H1 (cell line): Measurements from ENCODE around the gene GPX7. TPM values are rescaled to one million over a fixed set of nuclear protein-coding genes. Genes with fewer than 3 reads are reported as not detected.

Source experiments
- CTCF ChIA-PET: fragments of 300-600 bp; sonication (Branson Sonifier 250); formaldehyde crosslinking; loops from one replicate; lab custom pipeline; 2021; ENCODE audit not compliant: partially characterized antibody; lab: Charles Lee
- POLR2A ChIA-PET: fragments of 300-600 bp; sonication (Branson Sonifier 250); formaldehyde crosslinking; loops from one replicate; lab custom pipeline; 2021; ENCODE audit warnings: inconsistent platforms; ENCODE audit not compliant: partially characterized antibody; lab: Charles Lee
- DNase-seq, 2 experiments: peaks; one replicate each; pipeline versions ENCODE4 v3.0.0 to v3.0.0-alpha.2; 2010 to 2022; ENCODE audit warnings: low spot score in 2 of 2, low read depth in 1 of 2, mixed read lengths in 1 of 2
- FAIRE-seq: peaks from 2 replicates; lab custom pipeline; 2011; peaks lifted over from hg19 to GRCh38; lab: Jason Lieb, UNC
- H2AFZ ChIP-seq: 2 replicates; pipeline ENCODE4 v1.8.1; 2012; ENCODE audit warnings: low read length, inconsistent platforms
- H2AK5ac ChIP-seq: 2 replicates; pipeline ENCODE4 v1.6.1; 2013; ENCODE audit warnings: low read depth, low read length
- H2BK120ac ChIP-seq: replicated peaks from 2 replicates; pipeline ENCODE3; 2013; ENCODE audit warnings: low read depth, low read length, inconsistent platforms
- H2BK12ac ChIP-seq: 2 replicates; pipeline ENCODE4 v1.6.1; 2013; ENCODE audit warnings: low read depth, low read length
- H2BK15ac ChIP-seq: 2 replicates; pipeline ENCODE4 v1.6.1; 2013; ENCODE audit warnings: low read length
- H2BK20ac ChIP-seq: 2 replicates; pipeline ENCODE4 v1.6.1; 2013; ENCODE audit warnings: low read length
- H2BK5ac ChIP-seq: 2 replicates; pipeline ENCODE4 v1.6.1; 2013; ENCODE audit warnings: low read depth, low read length
- H3K14ac ChIP-seq: 2 replicates; pipeline ENCODE4 v1.6.1; 2013; ENCODE audit warnings: inconsistent platforms; ENCODE audit not compliant: insufficient read length
- H3K18ac ChIP-seq: 2 replicates; pipeline ENCODE4 v1.6.1; 2013; ENCODE audit warnings: low read length; ENCODE audit errors: extremely low read depth
- H3K23ac ChIP-seq: 2 replicates; pipeline ENCODE4 v1.6.1; 2013; ENCODE audit warnings: inconsistent platforms; ENCODE audit not compliant: insufficient read length
- H3K23me2 ChIP-seq: 2 replicates; pipeline ENCODE4 v1.6.1; 2013; ENCODE audit warnings: low read depth, low read length
- H3K27ac ChIP-seq: 2 replicates; pipeline ENCODE4 v1.6.1; 2011; ENCODE audit warnings: low read depth, low read length, inconsistent platforms
- H3K27me3 ChIP-seq, 4 experiments: replicated peaks in 1 of 4; 1 replicate in 1 of 4; 2 replicates in 3 of 4; pipeline versions ENCODE4 v1.6.1 to v1.8.1; 2011 to 2013; ENCODE audit warnings: low read length in 3 of 4, mild to moderate bottlenecking in 3 of 4, inconsistent platforms in 2 of 4, mixed read lengths in 2 of 4, moderate library complexity in 1 of 4; ENCODE audit not compliant: control insufficient read depth in 3 of 4, insufficient read depth in 3 of 4; ENCODE audit errors: extremely low read depth in 1 of 4
- H3K36me3 ChIP-seq, 4 experiments: 2 replicates each; pipeline versions ENCODE4 v1.6.1 to v1.8.1; 2011 to 2013; ENCODE audit warnings: mild to moderate bottlenecking in 4 of 4, low read length in 3 of 4, moderate library complexity in 2 of 4, control low read depth in 1 of 4, inconsistent platforms in 1 of 4; ENCODE audit not compliant: insufficient read depth in 4 of 4, control insufficient read depth in 2 of 4
- H3K4ac ChIP-seq: replicated peaks from 2 replicates; pipeline ENCODE3; 2013; ENCODE audit warnings: low read length, low read depth, mixed read lengths, inconsistent platforms; ENCODE audit not compliant: insufficient read length
- H3K4me1 ChIP-seq, 4 experiments: replicated peaks in 1 of 4; 1 replicate in 1 of 4; 2 replicates in 3 of 4; pipeline versions ENCODE4 v1.6.1 to v1.8.1; 2011 to 2013; ENCODE audit warnings: low read length in 3 of 4, inconsistent platforms in 2 of 4, mixed read lengths in 1 of 4; ENCODE audit not compliant: insufficient read depth in 4 of 4, control insufficient read depth in 3 of 4
- H3K4me2 ChIP-seq, 2 experiments: 2 replicates each; pipeline versions ENCODE4 v1.6.1 to v1.8.1; 2011 to 2013; ENCODE audit warnings: low read depth in 2 of 2, low read length in 2 of 2, control low read depth in 1 of 2, inconsistent platforms in 1 of 2, mild to moderate bottlenecking in 1 of 2; ENCODE audit not compliant: insufficient read depth in 1 of 2
- H3K4me3 ChIP-seq, 4 experiments: fragments of 200-600, 300-600 bp in 1 of 4; sonication (generic), shearing (Covaris generic), sonication (Bioruptor Twin) in 1 of 4; 2 replicates each; pipeline versions ENCODE4 v1.5.1 to v1.8.1; 2011 to 2016; ENCODE audit warnings: low read length in 4 of 4, low read depth in 3 of 4, control low read depth in 2 of 4, inconsistent platforms in 2 of 4, mild to moderate bottlenecking in 2 of 4, mixed read lengths in 1 of 4, moderate library complexity in 1 of 4; ENCODE audit not compliant: insufficient read depth in 2 of 4; ENCODE audit errors: extremely low read depth in 1 of 4
- H3K56ac ChIP-seq: replicated peaks from 2 replicates; pipeline ENCODE3; 2013; ENCODE audit warnings: low read depth, mild to moderate bottlenecking, mixed read lengths, low read length, inconsistent platforms; ENCODE audit not compliant: insufficient read length
- H3K79me1 ChIP-seq: 2 replicates; pipeline ENCODE4 v1.6.1; 2013; ENCODE audit warnings: low read depth, low read length, control low read depth
- H3K79me2 ChIP-seq, 2 experiments: 2 replicates each; pipeline versions ENCODE4 v1.6.1 to v1.8.1; 2012 to 2013; ENCODE audit warnings: low read length in 2 of 2, mild to moderate bottlenecking in 2 of 2, inconsistent platforms in 1 of 2; ENCODE audit not compliant: insufficient read depth in 2 of 2, control insufficient read depth in 1 of 2
- H3K9ac ChIP-seq, 4 experiments: replicated peaks in 1 of 4; 1 replicate in 1 of 4; 2 replicates in 3 of 4; pipeline versions ENCODE4 v1.6.1 to v1.8.1; 2011 to 2013; ENCODE audit warnings: low read depth in 3 of 4, low read length in 3 of 4, control low read depth in 2 of 4, mild to moderate bottlenecking in 2 of 4, moderate library complexity in 2 of 4, inconsistent platforms in 1 of 4; ENCODE audit errors: extremely low read depth in 1 of 4
- H3K9me3 ChIP-seq, 2 experiments: 2 replicates each; pipeline versions ENCODE4 v1.6.1 to v1.8.1; 2012 to 2013; ENCODE audit warnings: mild to moderate bottlenecking in 2 of 2, moderate library complexity in 2 of 2, control low read depth in 1 of 2, inconsistent platforms in 1 of 2, low read depth in 1 of 2, low read length in 1 of 2, mixed read lengths in 1 of 2; ENCODE audit not compliant: insufficient read depth in 2 of 2
- H4K20me1 ChIP-seq, 2 experiments: replicated peaks in 1 of 2; 2 replicates each; pipeline versions ENCODE3 to v1.8.1; 2011 to 2013; ENCODE audit warnings: inconsistent platforms in 2 of 2, low read length in 2 of 2, mild to moderate bottlenecking in 1 of 2; ENCODE audit not compliant: insufficient read depth in 2 of 2, control insufficient read depth in 1 of 2
- H4K5ac ChIP-seq: 2 replicates; pipeline ENCODE4 v1.6.1; 2013; ENCODE audit warnings: low read length, low read depth, mixed read lengths, inconsistent platforms; ENCODE audit not compliant: insufficient read length
- H4K8ac ChIP-seq: 2 replicates; pipeline ENCODE4 v1.8.0; 2013; ENCODE audit warnings: mild to moderate bottlenecking, moderate library complexity, low read length, inconsistent platforms; ENCODE audit not compliant: insufficient read depth; ENCODE audit errors: extremely low read depth
- H4K91ac ChIP-seq: replicated peaks from 2 replicates; pipeline ENCODE3; 2013; ENCODE audit warnings: low read length, mixed read lengths, inconsistent platforms; ENCODE audit not compliant: insufficient read length
- ASH2L ChIP-seq: fragments of 200-600, 300-600 bp; sonication (generic); IDR thresholded peaks from one replicate; pipeline ENCODE4 v1.7.1; 2017; ENCODE audit warnings: low read length
- CBX8 ChIP-seq: fragments of 300-800, 300-1000 bp; sonication (generic); IDR thresholded peaks from 2 replicates; pipeline ENCODE4 v1.7.1; 2016; ENCODE audit warnings: low read depth, low read length, borderline replicate concordance
- HDAC2 ChIP-seq, 2 experiments: fragments of 300-600 bp in 1 of 2; sonication (generic) in 1 of 2; IDR thresholded peaks; 2 replicates each; pipeline ENCODE4 v1.6.1; 2011 to 2012; ENCODE audit warnings: low read depth in 2 of 2, low read length in 2 of 2, mild to moderate bottlenecking in 2 of 2, moderate library complexity in 2 of 2, borderline replicate concordance in 1 of 2, inconsistent platforms in 1 of 2
- JUN ChIP-seq: IDR thresholded peaks from 2 replicates; pipeline ENCODE4 v1.6.1; 2011; ENCODE audit warnings: low read depth, mild to moderate bottlenecking, improper control_type of control experiment, low read length
- KDM4A ChIP-seq: IDR thresholded peaks from one replicate; pipeline ENCODE4 v1.7.1; 2012; ENCODE audit warnings: low read depth, mild to moderate bottlenecking, moderate library complexity, low read length, inconsistent platforms; ENCODE audit not compliant: severe bottlenecking
- PHF8 ChIP-seq: fragments of 200-600 bp; sonication (generic); conservative IDR thresholded peaks from 2 replicates; pipeline ENCODE4 v1.7.1; 2012; ENCODE audit warnings: low read depth, mild to moderate bottlenecking, inconsistent platforms, low read length, moderate library complexity
- POLR2AphosphoS5 ChIP-seq: IDR thresholded peaks from 2 replicates; pipeline ENCODE4 v1.6.1; 2011; ENCODE audit warnings: low read depth, low read length
- SIRT6 ChIP-seq: IDR thresholded peaks from one replicate; pipeline ENCODE4 v1.7.1; 2012; ENCODE audit warnings: low read length, inconsistent platforms
- TBP ChIP-seq: IDR thresholded peaks from 2 replicates; pipeline ENCODE4 v1.6.1; 2011; ENCODE audit warnings: low read depth, low read length, improper control_type of control experiment
- WGBS, 2 experiments: shearing (Covaris generic) in 1 of 2; methylation state at CpG; one replicate each; pipeline versions ENCODE4 v1.1.6 to v1.1.7; 2013 to 2015; ENCODE audit warnings: low lambda C conversion rate in 2 of 2, mixed read lengths in 2 of 2, inconsistent platforms in 1 of 2, low coverage in 1 of 2, missing lambda C conversion rate in 1 of 2; ENCODE audit not compliant: insufficient replicate concordance in 2 of 2, insufficient coverage in 1 of 2, insufficient read length in 1 of 2; ENCODE audit errors: extremely low coverage in 1 of 2, missing lambda C conversion rate in 1 of 2; 5-methylcytosine and 5-hydroxymethylcytosine counted together
- polyA plus RNA-seq, 7 experiments: library from polyadenylated mRNA; depleted of rRNA in 3 of 7; stranded (reverse) in 5 of 7; unstranded in 2 of 7; fragments of >200 nt in 5 of 7; fragments of 200-250 nt in 2 of 7; gene quantifications; 1 replicate in 5 of 7; 2 replicates in 1 of 7; 4 replicates in 1 of 7; pipeline versions ENCODE4 v1.2.1 to v1.2.3, GENCODE V29; 2011 to 2013; ENCODE audit warnings: missing spikeins in 2 of 7, mixed read lengths in 2 of 7
- total RNA-seq: library from RNA; stranded (reverse); fragmentation: NEBNext Ultra II Directional; extraction: Animal tissue kit (Norgen Biotek cat#: 25700); gene quantifications from 2 replicates; pipeline ENCODE4 v1.2.1, GENCODE V29; 2021
- TF ChIP-seq, protein P1 (sequence below), 3 experiments: IDR thresholded peaks; 1 replicate in 2 of 3; 2 replicates in 1 of 3; pipeline versions ENCODE4 v1.5.1 to v1.6.1; 2011; ENCODE audit warnings: low read length in 3 of 3, mild to moderate bottlenecking in 3 of 3, inconsistent platforms in 2 of 3, low read depth in 1 of 3, moderate library complexity in 1 of 3; ENCODE audit not compliant: insufficient read depth in 1 of 3; ENCODE audit errors: control extremely low read depth in 1 of 3

GPX7 gene
- total and polyA plus RNA-seq, 2 of the 8 experiments (the other 6 are each of a cell fraction or from before 2014, with no cell fraction given): 13.0 to 37.5 TPM

DNA sequence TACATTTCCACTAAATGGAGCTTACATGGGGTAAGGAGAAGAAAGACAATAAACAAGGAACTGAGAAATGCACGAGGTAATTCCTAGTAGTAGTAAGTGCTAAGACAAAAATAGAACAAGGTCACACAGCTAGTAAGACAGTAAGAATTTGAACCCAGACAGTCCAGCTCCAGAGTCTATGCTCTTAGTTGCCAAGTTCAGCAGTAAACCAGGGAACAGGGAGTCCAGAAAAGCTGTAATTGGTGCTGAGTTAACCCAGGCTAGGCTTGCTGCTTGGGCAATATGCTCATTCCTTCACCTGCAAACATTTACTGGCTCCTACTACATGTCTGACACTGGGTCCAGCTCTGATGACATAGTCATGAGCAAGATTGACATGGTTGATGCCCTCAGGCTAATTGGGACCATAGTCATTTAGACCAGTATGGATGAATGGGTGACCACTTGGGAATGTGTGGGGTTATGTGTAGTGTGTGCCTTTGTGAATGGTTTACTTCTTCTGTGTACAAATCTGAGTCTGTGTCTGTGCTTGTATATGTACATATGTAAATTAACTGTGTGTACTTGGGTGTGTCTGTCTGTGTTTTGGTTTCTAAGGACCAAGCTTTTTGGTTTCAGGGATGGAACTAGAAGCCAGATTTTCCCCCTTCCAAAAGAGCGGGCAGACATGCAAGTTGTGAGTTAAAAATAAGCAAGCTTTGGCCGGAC lies 2.0 kb downstream of the GPX7 start:
- POLR2A ChIA-PET: interaction anchor here (1.0 to 1.5 kb wide), 3 partner anchors 10 to 200 kb away, joined by 3 to 4 read pairs (median 4); partner anchors contain the start of genes ORC1 and PRPF38A
- CTCF ChIA-PET: interaction anchor here (0.6 to 2.5 kb wide), 7 partner anchors 10 to 455 kb away, joined by 3 to 13 read pairs (median 4); no protein-coding TSS in a partner anchor
- no peak for TF ChIP-seq KDM4A
- no peak for TF ChIP-seq ASH2L
- TF ChIP-seq PHF8: no peak
- no peak for TF ChIP-seq SIRT6
- no peak for TF ChIP-seq TBP
- no peak for TF ChIP-seq HDAC2 (IDR thresholded peaks at IDR 0.05; ENCODE audit: borderline replicate concordance in 1 of 2, low read depth in 2 of 2, low read length in 2 of 2)
- TF ChIP-seq, protein P1, sequence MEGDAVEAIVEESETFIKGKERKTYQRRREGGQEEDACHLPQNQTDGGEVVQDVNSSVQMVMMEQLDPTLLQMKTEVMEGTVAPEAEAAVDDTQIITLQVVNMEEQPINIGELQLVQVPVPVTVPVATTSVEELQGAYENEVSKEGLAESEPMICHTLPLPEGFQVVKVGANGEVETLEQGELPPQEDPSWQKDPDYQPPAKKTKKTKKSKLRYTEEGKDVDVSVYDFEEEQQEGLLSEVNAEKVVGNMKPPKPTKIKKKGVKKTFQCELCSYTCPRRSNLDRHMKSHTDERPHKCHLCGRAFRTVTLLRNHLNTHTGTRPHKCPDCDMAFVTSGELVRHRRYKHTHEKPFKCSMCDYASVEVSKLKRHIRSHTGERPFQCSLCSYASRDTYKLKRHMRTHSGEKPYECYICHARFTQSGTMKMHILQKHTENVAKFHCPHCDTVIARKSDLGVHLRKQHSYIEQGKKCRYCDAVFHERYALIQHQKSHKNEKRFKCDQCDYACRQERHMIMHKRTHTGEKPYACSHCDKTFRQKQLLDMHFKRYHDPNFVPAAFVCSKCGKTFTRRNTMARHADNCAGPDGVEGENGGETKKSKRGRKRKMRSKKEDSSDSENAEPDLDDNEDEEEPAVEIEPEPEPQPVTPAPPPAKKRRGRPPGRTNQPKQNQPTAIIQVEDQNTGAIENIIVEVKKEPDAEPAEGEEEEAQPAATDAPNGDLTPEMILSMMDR (IDR thresholded peaks at IDR 0.05; ENCODE audit: control extremely low read depth in 1 of 3, insufficient read depth in 1 of 3, low read depth in 1 of 3, low read length in 3 of 3): no peak
- TF ChIP-seq CBX8: no peak
- no peak for TF ChIP-seq POLR2AphosphoS5
- TF ChIP-seq JUN: no peak

More for the DNA sequence above, 2.0 kb downstream of the GPX7 start:
- H4K20me1 ChIP-seq: no peaks in the 10 kb centered on the region
- no peak overlapping the region for H4K91ac ChIP-seq
- no peak overlapping the region for H2BK5ac ChIP-seq
- no peak overlapping the region for H2BK120ac ChIP-seq
- 72% methylated on average over 3 of the region's 3 CpGs; no CpG with 5 or more reads in 1 of the 2 experiments for WGBS, 2 experiments
- H3K23ac ChIP-seq: no peak overlapping the region
- no peak overlapping the region for H2BK20ac ChIP-seq
- H3K27me3 ChIP-seq: peaks cover 2 to 35% (median 30%) of the 10 kb centered on the region in 4 experiments
- no peak overlapping the region for H2AFZ ChIP-seq
- no peak overlapping the region for H3K18ac ChIP-seq
- H3K23me2 ChIP-seq: peaks cover 8% of the 10 kb centered on the region
- H3K4me1 ChIP-seq: peaks cover 0 to 10% (median 2%) of the 10 kb centered on the region in 4 experiments; a peak in 2 of 7 replicates
- H4K5ac ChIP-seq: no peak overlapping the region
- H3K14ac ChIP-seq: no peak overlapping the region
- no peaks in the 10 kb centered on the region for H3K9me3 ChIP-seq
- H3K27ac ChIP-seq: no peak overlapping the region
- no peak overlapping the region for H3K4me3 ChIP-seq
- no peak overlapping the region for H2AK5ac ChIP-seq
- no peak overlapping the region for H3K56ac ChIP-seq
- no peak overlapping the region for H3K9ac ChIP-seq
- H3K4ac ChIP-seq: no peak overlapping the region
- DNase-seq: no peak
- H2BK12ac ChIP-seq: no peak overlapping the region
- H2BK15ac ChIP-seq: no peak overlapping the region
- no peaks in the 10 kb centered on the region for H3K79me1 ChIP-seq
- FAIRE-seq: no peak
- no peak overlapping the region for H3K4me2 ChIP-seq
- no peak overlapping the region for H4K8ac ChIP-seq
- 0 out of 8 replicates have a peak, but pooled peaks cover 0 to 2% (median 0%) of the 10 kb centered on the region in 4 experiments for H3K36me3 ChIP-seq
- H3K79me2 ChIP-seq: no peaks in the 10 kb centered on the region
